SK-N-SH (cell line): ENCODE measurements around the gene IFT25. TPM values are rescaled to one million over a fixed set of nuclear protein-coding genes. Genes with fewer than 3 reads are reported as not detected.

Source experiments
- CTCF ChIA-PET: fragments of 300-600, 350-600 bp; formaldehyde crosslinking; extraction: SDS; loops from one replicate; lab custom pipeline; 2021; lab: Yijun Ruan, JAX
- POLR2A ChIA-PET: fragments of 350-600 bp; sonication (Branson Sonifier 250); formaldehyde crosslinking; extraction: SDS; loops from one replicate; lab custom pipeline; 2020; ENCODE audit warnings: antibody characterized with exemption, inconsistent platforms; lab: Yijun Ruan, JAX
- DNase-seq: peaks from one replicate; pipeline ENCODE4 v3.0.0; 2012
- H2AFZ ChIP-seq: fragments of 200-600 bp; sonication (generic); 2 replicates; pipeline ENCODE4 v1.8.1; 2016; ENCODE audit warnings: antibody characterized with exemption, mild to moderate bottlenecking, low read depth
- H3F3A ChIP-seq: fragments of 200-600 bp; sonication (generic); replicated peaks from 2 replicates; pipeline ENCODE3; 2016; ENCODE audit warnings: antibody characterized with exemption, mild to moderate bottlenecking; ENCODE audit not compliant: insufficient read depth
- H3K27ac ChIP-seq, 2 experiments: fragments of 200-500 bp in 1 of 2; fragments of 200-600 bp in 1 of 2; sonication (Bioruptor generic) in 1 of 2; sonication (generic), shearing (Covaris generic) in 1 of 2; 2 replicates each; pipeline versions ENCODE4 v1.5.1 to v1.6.1; 2014 to 2016; ENCODE audit warnings: low read depth in 2 of 2, inconsistent platforms in 1 of 2, low read length in 1 of 2, mild to moderate bottlenecking in 1 of 2, mixed read lengths in 1 of 2
- H3K27me3 ChIP-seq: fragments of 200-600 bp; sonication (generic), shearing (Covaris generic); 2 replicates; pipeline ENCODE4 v1.6.1; 2016; ENCODE audit warnings: mixed run types; ENCODE audit not compliant: insufficient read depth
- H3K36me3 ChIP-seq, 2 experiments: fragments of 200-500 bp in 1 of 2; fragments of 200-600 bp in 1 of 2; sonication (Bioruptor generic) in 1 of 2; sonication (generic) in 1 of 2; replicated peaks in 1 of 2; 2 replicates each; pipeline versions ENCODE3 to v1.5.1; 2014 to 2016; ENCODE audit warnings: low read length in 1 of 2, mild to moderate bottlenecking in 1 of 2; ENCODE audit not compliant: insufficient read depth in 2 of 2, control insufficient read depth in 1 of 2
- H3K4me1 ChIP-seq, 2 experiments: fragments of 200-500 bp in 1 of 2; fragments of 200-600 bp in 1 of 2; sonication (Bioruptor generic) in 1 of 2; sonication (generic), shearing (Covaris generic) in 1 of 2; 2 replicates each; pipeline versions ENCODE4 v1.5.1 to v1.6.1; 2014 to 2016; ENCODE audit warnings: low read depth in 1 of 2, low read length in 1 of 2, mixed run types in 1 of 2; ENCODE audit not compliant: insufficient read depth in 2 of 2, control insufficient read depth in 1 of 2
- H3K4me2 ChIP-seq: fragments of 200-600 bp; sonication (generic), shearing (Covaris generic); 2 replicates; pipeline ENCODE4 v1.6.1; 2017; ENCODE audit warnings: mixed run types
- H3K4me3 ChIP-seq, 2 experiments: fragments of 200-500 bp in 1 of 2; fragments of 200-600 bp in 1 of 2; sonication (Bioruptor generic) in 1 of 2; sonication (generic), shearing (Covaris generic) in 1 of 2; 2 replicates each; pipeline versions ENCODE4 v1.5.1 to v1.8.1; 2014 to 2016; ENCODE audit warnings: low read depth in 2 of 2, inconsistent platforms in 1 of 2, low read length in 1 of 2, mild to moderate bottlenecking in 1 of 2, mixed read lengths in 1 of 2, moderate library complexity in 1 of 2
- H3K79me2 ChIP-seq: fragments of 200-600 bp; sonication (generic); 2 replicates; pipeline ENCODE4 v1.8.1; 2017; ENCODE audit warnings: mild to moderate bottlenecking; ENCODE audit not compliant: insufficient read depth
- H3K9ac ChIP-seq: fragments of 200-600 bp; sonication (generic); 2 replicates; pipeline ENCODE4 v1.6.1; 2017; ENCODE audit warnings: mixed run types
- H3K9me2 ChIP-seq: fragments of 200-600 bp; sonication (generic); 2 replicates; pipeline ENCODE4 v1.6.1; 2017; ENCODE audit warnings: mixed run types
- H3K9me3 ChIP-seq: fragments of 200-600 bp; sonication (generic); 2 replicates; pipeline ENCODE4 v1.6.1; 2017; ENCODE audit warnings: mixed run types, mild to moderate bottlenecking, moderate library complexity
- H4K20me1 ChIP-seq: fragments of 200-600 bp; sonication (generic); 2 replicates; pipeline ENCODE4 v1.6.1; 2017; ENCODE audit warnings: mild to moderate bottlenecking, mixed run types; ENCODE audit not compliant: insufficient read depth
- ELF1 ChIP-seq: IDR thresholded peaks from 2 replicates; pipeline ENCODE4 v1.4.0; 2012
- EP300 ChIP-seq, 2 experiments: IDR thresholded peaks; 2 replicates each; pipeline versions ENCODE4 v1.4.0 to v1.6.1; 2012; ENCODE audit warnings: borderline replicate concordance in 1 of 2, low read depth in 1 of 2, low read length in 1 of 2
- FOSL2 ChIP-seq: IDR thresholded peaks from 2 replicates; pipeline ENCODE4 v1.4.0; 2012; ENCODE audit warnings: low read depth, mild to moderate bottlenecking, moderate library complexity, borderline replicate concordance
- FOXJ3 ChIP-seq: sonication (generic); formaldehyde crosslinking; IDR thresholded peaks from 2 replicates; pipeline ENCODE4 v1.5.1; 2020; ENCODE audit warnings: mild to moderate bottlenecking, missing genetic modification reagents
- FOXM1 ChIP-seq: IDR thresholded peaks from 2 replicates; pipeline ENCODE4 v1.4.0; 2012; ENCODE audit warnings: low read depth, mild to moderate bottlenecking
- GABPA ChIP-seq: IDR thresholded peaks from 2 replicates; pipeline ENCODE4 v1.4.0; 2012; ENCODE audit warnings: low read depth, mild to moderate bottlenecking
- IRF3 ChIP-seq: fragments of 150-350 bp; IDR thresholded peaks from 2 replicates; pipeline ENCODE4 v1.6.1; 2016; ENCODE audit warnings: mild to moderate bottlenecking, low read depth, low read length
- JUND ChIP-seq: IDR thresholded peaks from 2 replicates; pipeline ENCODE4 v1.4.0; 2012
- MAX ChIP-seq: IDR thresholded peaks from 2 replicates; pipeline ENCODE4 v1.4.0; 2012; ENCODE audit warnings: low read depth
- MEF2A ChIP-seq: IDR thresholded peaks from 2 replicates; pipeline ENCODE4 v1.4.0; 2012; ENCODE audit warnings: low read depth, borderline replicate concordance
- NRF1 ChIP-seq: IDR thresholded peaks from 2 replicates; pipeline ENCODE4 v1.6.1; 2012; ENCODE audit warnings: low read depth, mild to moderate bottlenecking, low read length
- PBX3 ChIP-seq: IDR thresholded peaks from 2 replicates; pipeline ENCODE4; 2012
- POLR2AphosphoS5 ChIP-seq: IDR thresholded peaks from 2 replicates; pipeline ENCODE4 v1.6.1; 2012; ENCODE audit warnings: low read depth, low read length
- RAD21 ChIP-seq: IDR thresholded peaks from 2 replicates; pipeline ENCODE4 v1.6.1; 2012; ENCODE audit warnings: mild to moderate bottlenecking, low read length
- RCOR1 ChIP-seq: fragments of 150-350 bp; IDR thresholded peaks from 2 replicates; pipeline ENCODE4 v1.6.1; 2017; ENCODE audit warnings: antibody characterized with exemption, low read length
- REST ChIP-seq: IDR thresholded peaks from 2 replicates; pipeline ENCODE4 v1.6.1; 2012; ENCODE audit warnings: mild to moderate bottlenecking, low read depth, low read length, moderate library complexity
- RFX5 ChIP-seq: IDR thresholded peaks from 2 replicates; pipeline ENCODE4 v1.6.1; 2012; ENCODE audit warnings: mild to moderate bottlenecking, improper control_type of control experiment, low read length
- SIN3A ChIP-seq: IDR thresholded peaks from 2 replicates; pipeline ENCODE4 v1.6.1; 2012; ENCODE audit warnings: low read depth, mild to moderate bottlenecking, low read length, moderate library complexity, borderline replicate concordance
- SMC3 ChIP-seq: IDR thresholded peaks from 2 replicates; pipeline ENCODE4 v1.6.1; 2012; ENCODE audit warnings: low read depth, low read length, improper control_type of control experiment
- TCF12 ChIP-seq: IDR thresholded peaks from 2 replicates; pipeline ENCODE4 v1.4.0; 2012
- TEAD4 ChIP-seq: IDR thresholded peaks from 2 replicates; pipeline ENCODE4 v1.4.0; 2012; ENCODE audit warnings: mild to moderate bottlenecking, borderline replicate concordance; ENCODE audit not compliant: insufficient read depth
- YY1 ChIP-seq: IDR thresholded peaks from 2 replicates; pipeline ENCODE4 v1.4.0; 2012; ENCODE audit warnings: low read depth, mild to moderate bottlenecking
- WGBS: methylation state at CpG from one replicate; pipeline ENCODE4 v1.1.6; 2017; ENCODE audit warnings: low lambda C conversion rate; 5-methylcytosine and 5-hydroxymethylcytosine counted together
- polyA plus RNA-seq, 3 experiments: library from polyadenylated mRNA; depleted of rRNA; stranded (reverse); fragments of >200 nt; gene quantifications; 2 replicates each; pipeline ENCODE4 v1.2.3, GENCODE V29; 2012

IFT25 gene
- polyA plus RNA-seq, 1 of the 3 experiments (the other 2 are of a cell fraction), result 25.7 TPM

GRCh38 chr1:53936430-53936829 lies 9.1 kb downstream of the IFT25 start:
- CTCF ChIA-PET, result interaction anchor here (0.8 kb wide), 1 partner anchor 58 kb away, joined by 3 read pairs; no protein-coding TSS in a partner anchor
- H3K9me2 ChIP-seq, result no peaks in the 10 kb centered on the region
- no peak for DNase-seq
- no peaks in the 10 kb centered on the region for H4K20me1 ChIP-seq
- peaks cover 23% of the 10 kb centered on the region; the same call in 1 of the 2 replicates for H3K9me3 ChIP-seq
- 90% methylated on average over 1 of the region's 1 CpG for whole genome bisulfite sequencing
- no peak overlapping the region for H3K9ac ChIP-seq
- H3K27ac ChIP-seq, result no peak overlapping the region
- peaks cover 29% of the 10 kb centered on the region for H3K79me2 ChIP-seq
- H3K4me2 ChIP-seq, result no peak overlapping the region
- H3F3A ChIP-seq, result no peaks in the 10 kb centered on the region
- POLR2A ChIA-PET, result interaction anchor here (1.0 kb wide), 1 partner anchor 9 kb away, joined by 3 read pairs; the partner anchor contains the start of gene IFT25
- no peak for TF ChIP-seq ELF1
- no peak for TF ChIP-seq MAX
- no peak for TF ChIP-seq IRF3
- TF ChIP-seq SMC3, result no peak
- no peak for TF ChIP-seq RCOR1
- no peak for TF ChIP-seq FOXJ3 (CRISPR knock-in tag)
- no peak for TF ChIP-seq NRF1
- no peak for TF ChIP-seq POLR2AphosphoS5
- no peak for TF ChIP-seq PBX3
- no peak for TF ChIP-seq RAD21
- TF ChIP-seq YY1, result no peak
- no peak for TF ChIP-seq FOSL2
- TF ChIP-seq TEAD4, result no peak
- no peaks in the 10 kb centered on the region for H3K27me3 ChIP-seq
- H2AFZ ChIP-seq, result no peak overlapping the region
- H3K4me1 ChIP-seq, result no peaks in the 10 kb centered on the region
- peaks cover 14 to 76% of the 10 kb centered on the region in 2 experiments for H3K36me3 ChIP-seq
- H3K4me3 ChIP-seq, result no peak overlapping the region

- CTCF ChIA-PET, result interaction anchor here (0.8 to 1.2 kb wide), 4 partner anchors 10 to 73 kb away, joined by 3 to 5 read pairs (median 3); no protein-coding TSS in a partner anchor
- POLR2A ChIA-PET, result interaction anchor here (1.3 kb wide), 1 partner anchor 11 kb away, joined by 5 read pairs; the partner anchor contains the start of gene IFT25
- TF ChIP-seq REST (no peak), MAX (no peak), SMC3 (no peak), EP300 (IDR thresholded peaks at IDR 0.05; ENCODE audit: borderline replicate concordance in 1 of 2, low read depth in 1 of 2, low read length in 1 of 2) (no peak), PBX3 (no peak), SIN3A (no peak), FOXM1 (no peak), RFX5 (no peak), TCF12 (no peak), GABPA (no peak), MEF2A (no peak), JUND (no peak)
Measured at GRCh38 chr1:53934170-53934765, 11.2 kb downstream of the IFT25 start.

More at GRCh38 chr1:53934170-53934765, 11.2 kb downstream of the IFT25 start:
- H3F3A ChIP-seq, result no peaks in the 10 kb centered on the region
- H3K4me1 ChIP-seq, result no peaks in the 10 kb centered on the region
- no peaks in the 10 kb centered on the region for H4K20me1 ChIP-seq
- WGBS, result 94% methylated on average over 1 of the region's 1 CpG
- H3K9me3 ChIP-seq, result peaks cover 27% of the 10 kb centered on the region; the same call in 1 of the 2 replicates
- no peaks in the 10 kb centered on the region for H3K27me3 ChIP-seq
- no peak overlapping the region for H3K9ac ChIP-seq
- no peaks in the 10 kb centered on the region for H3K9me2 ChIP-seq
- peaks cover 22% of the 10 kb centered on the region for H3K79me2 ChIP-seq
- H3K27ac ChIP-seq, result no peak overlapping the region
- H3K4me2 ChIP-seq, result no peak overlapping the region
- no peak overlapping the region for H3K4me3 ChIP-seq
- H2AFZ ChIP-seq, result no peak overlapping the region
- DNase-seq, result no peak
- peaks cover 15 to 89% of the 10 kb centered on the region in 2 experiments for H3K36me3 ChIP-seq
